ENCODE measurements around the gene MAP2K5. TPM values are rescaled to one million over a fixed set of nuclear protein-coding genes. Genes with fewer than 3 reads are reported as not detected.

The MAP2K5 gene
- total RNA-seq, 1 experiment from 2014 or later = 13.6 TPM

- H3K27ac Mint-ChIP-seq = no peak overlapping the region
- H3K36me3 Mint-ChIP-seq = no peaks in the 10 kb centered on the region
- ATAC-seq (no peak), DNase-seq (ENCODE audit: low spot score) (no peak)
- H3K27me3 Mint-ChIP-seq (ENCODE audit: low read depth) = no peaks in the 10 kb centered on the region
- no peak overlapping the region for H3K4me3 Mint-ChIP-seq
- ChIA-PET POLR2A (no interaction called here), CTCF (no interaction called here)
- no peaks in the 10 kb centered on the region for H3K9me3 Mint-ChIP-seq
- TF ChIP-seq ATF6 (CRISPR knock-in tag; IDR thresholded peaks at IDR 0.05) (no peak), TEAD1 (CRISPR knock-in tag; IDR thresholded peaks at IDR 0.05) (no peak), CREB1 (CRISPR knock-in tag; IDR thresholded peaks at IDR 0.05) (no peak), RORB (CRISPR knock-in tag; IDR thresholded peaks at IDR 0.05) (no peak), ERG (CRISPR knock-in tag; IDR thresholded peaks at IDR 0.05) (no peak), CBFB (CRISPR knock-in tag; IDR thresholded peaks at IDR 0.05; ENCODE audit: low read depth) (no peak), ATF3 (CRISPR knock-in tag; conservative IDR thresholded peaks at IDR 0.05) (no peak), JUN (CRISPR knock-in tag; IDR thresholded peaks at IDR 0.05) (no peak), KAT7 (CRISPR knock-in tag; IDR thresholded peaks at IDR 0.05; ENCODE audit: borderline replicate concordance) (no peak), ZNF512 (CRISPR knock-in tag; IDR thresholded peaks at IDR 0.05; ENCODE audit: borderline replicate concordance) (no peak), ZNF671 (CRISPR knock-in tag; IDR thresholded peaks at IDR 0.05) (no peak)
- TF ChIP-seq, protein P1, sequence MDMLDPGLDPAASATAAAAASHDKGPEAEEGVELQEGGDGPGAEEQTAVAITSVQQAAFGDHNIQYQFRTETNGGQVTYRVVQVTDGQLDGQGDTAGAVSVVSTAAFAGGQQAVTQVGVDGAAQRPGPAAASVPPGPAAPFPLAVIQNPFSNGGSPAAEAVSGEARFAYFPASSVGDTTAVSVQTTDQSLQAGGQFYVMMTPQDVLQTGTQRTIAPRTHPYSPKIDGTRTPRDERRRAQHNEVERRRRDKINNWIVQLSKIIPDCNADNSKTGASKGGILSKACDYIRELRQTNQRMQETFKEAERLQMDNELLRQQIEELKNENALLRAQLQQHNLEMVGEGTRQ (CRISPR knock-in tag; IDR thresholded peaks at IDR 0.05) = no peak
- TF ChIP-seq, protein P2, sequence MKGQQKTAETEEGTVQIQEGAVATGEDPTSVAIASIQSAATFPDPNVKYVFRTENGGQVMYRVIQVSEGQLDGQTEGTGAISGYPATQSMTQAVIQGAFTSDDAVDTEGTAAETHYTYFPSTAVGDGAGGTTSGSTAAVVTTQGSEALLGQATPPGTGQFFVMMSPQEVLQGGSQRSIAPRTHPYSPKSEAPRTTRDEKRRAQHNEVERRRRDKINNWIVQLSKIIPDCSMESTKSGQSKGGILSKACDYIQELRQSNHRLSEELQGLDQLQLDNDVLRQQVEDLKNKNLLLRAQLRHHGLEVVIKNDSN (CRISPR knock-in tag; IDR thresholded peaks at IDR 0.05) = no peak
- TF ChIP-seq, protein P3, sequence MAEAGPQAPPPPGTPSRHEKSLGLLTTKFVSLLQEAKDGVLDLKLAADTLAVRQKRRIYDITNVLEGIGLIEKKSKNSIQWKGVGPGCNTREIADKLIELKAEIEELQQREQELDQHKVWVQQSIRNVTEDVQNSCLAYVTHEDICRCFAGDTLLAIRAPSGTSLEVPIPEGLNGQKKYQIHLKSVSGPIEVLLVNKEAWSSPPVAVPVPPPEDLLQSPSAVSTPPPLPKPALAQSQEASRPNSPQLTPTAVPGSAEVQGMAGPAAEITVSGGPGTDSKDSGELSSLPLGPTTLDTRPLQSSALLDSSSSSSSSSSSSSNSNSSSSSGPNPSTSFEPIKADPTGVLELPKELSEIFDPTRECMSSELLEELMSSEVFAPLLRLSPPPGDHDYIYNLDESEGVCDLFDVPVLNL (CRISPR knock-in tag; IDR thresholded peaks at IDR 0.05; ENCODE audit: borderline replicate concordance, low read depth) = no peak
- H3K4me1 Mint-ChIP-seq = peaks cover 9% of the 10 kb centered on the region
Observed at GRCh38 chr15:67607959-67608637, 65.6 kb downstream of the MAP2K5 start.

DNA sequence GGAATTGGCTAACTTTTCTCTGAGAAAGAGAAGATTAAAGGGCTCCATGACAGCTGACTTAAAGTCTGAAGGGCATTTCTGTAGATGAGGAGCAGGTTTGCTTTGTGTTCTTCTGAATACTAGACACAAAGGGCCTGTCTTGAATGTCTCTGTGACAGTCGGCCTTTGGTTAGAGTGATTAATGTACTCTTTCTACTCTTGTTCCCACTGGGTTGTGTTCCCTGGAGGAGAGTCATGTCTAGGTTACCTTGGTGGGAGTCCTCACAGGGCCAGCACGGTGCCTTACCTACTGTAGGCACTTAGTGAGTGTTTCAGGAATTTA lies 66.1 kb downstream of the MAP2K5 start:
- no peaks in the 10 kb centered on the region for H3K27me3 Mint-ChIP-seq (ENCODE audit: low read depth)
- POLR2A ChIA-PET = no interaction called here
- CTCF ChIA-PET = no interaction called here

More for the DNA sequence above, 66.1 kb downstream of the MAP2K5 start:
- ATAC-seq (no peak), DNase-seq (ENCODE audit: low spot score) (no peak)
- no peak overlapping the region for H3K4me3 Mint-ChIP-seq
- TF ChIP-seq SMAD3 (CRISPR knock-in tag; IDR thresholded peaks at IDR 0.05; ENCODE audit: borderline replicate concordance) = no peak
- TF ChIP-seq, protein P1 (CRISPR knock-in tag; IDR thresholded peaks at IDR 0.05) = no peak
- TF ChIP-seq NFE2L1 (CRISPR knock-in tag; IDR thresholded peaks at IDR 0.05) = no peak
- TF ChIP-seq MXD4 (CRISPR knock-in tag; IDR thresholded peaks at IDR 0.05; ENCODE audit: borderline replicate concordance) = no peak
- no peak for TF ChIP-seq ETV6 (CRISPR knock-in tag; IDR thresholded peaks at IDR 0.05)
- no peak for TF ChIP-seq GABPB1 (CRISPR knock-in tag; IDR thresholded peaks at IDR 0.05)
- TF ChIP-seq ZNF671 (CRISPR knock-in tag; IDR thresholded peaks at IDR 0.05) = no peak
- TF ChIP-seq ZNF532 (CRISPR knock-in tag; IDR thresholded peaks at IDR 0.05; ENCODE audit: borderline replicate concordance) = no peak
- no peak for TF ChIP-seq ZNF138 (CRISPR knock-in tag; conservative IDR thresholded peaks at IDR 0.05)
- TF ChIP-seq MYBL2 (CRISPR knock-in tag; IDR thresholded peaks at IDR 0.05) = no peak
- H3K36me3 Mint-ChIP-seq = no peaks in the 10 kb centered on the region
- H3K9me3 Mint-ChIP-seq = no peaks in the 10 kb centered on the region
- H3K27ac Mint-ChIP-seq = no peak overlapping the region
- peaks cover 9% of the 10 kb centered on the region for H3K4me1 Mint-ChIP-seq

Measured in WTC11 (cell line).